GM13977 (cell line): Measurements from ENCODE around the gene ZDHHC14.

Experiments used
- DNase-seq: peaks from one replicate; pipeline ENCODE4 v3.0.0; 2012; ENCODE audit warnings: low spot score
- CTCF ChIP-seq: IDR thresholded peaks from 2 replicates; pipeline ENCODE4 v1.5.1; 2012; ENCODE audit warnings: mild to moderate bottlenecking, control low read depth; ENCODE audit not compliant: insufficient read depth; ENCODE audit errors: extremely low read depth, missing control alignments
- in situ Hi-C: fragments of 300-500 bp; cut with MboI; formaldehyde crosslinking; loops from one replicate; pipeline ENCODE4 v1.12.0; 2022; ENCODE audit warnings: low sequenced_read_pairs, low pct_unique_long_range_greater_than_20kb, mixed read lengths, inconsistent platforms; ENCODE audit not compliant: unreplicated experiment

ZDHHC14 gene

GRCh38 chr6:157609556-157609955 is 228.6 kb downstream of the ZDHHC14 start:
- DNase-seq: no peak
- in situ Hi-C loops: no loop called here
- TF ChIP-seq CTCF: no peak

GRCh38 chr6:157610451-157610999 is 229.5 kb downstream of the ZDHHC14 start:
- no peak for DNase-seq
- no peak for TF ChIP-seq CTCF
- in situ Hi-C loops: no loop called here

DNA sequence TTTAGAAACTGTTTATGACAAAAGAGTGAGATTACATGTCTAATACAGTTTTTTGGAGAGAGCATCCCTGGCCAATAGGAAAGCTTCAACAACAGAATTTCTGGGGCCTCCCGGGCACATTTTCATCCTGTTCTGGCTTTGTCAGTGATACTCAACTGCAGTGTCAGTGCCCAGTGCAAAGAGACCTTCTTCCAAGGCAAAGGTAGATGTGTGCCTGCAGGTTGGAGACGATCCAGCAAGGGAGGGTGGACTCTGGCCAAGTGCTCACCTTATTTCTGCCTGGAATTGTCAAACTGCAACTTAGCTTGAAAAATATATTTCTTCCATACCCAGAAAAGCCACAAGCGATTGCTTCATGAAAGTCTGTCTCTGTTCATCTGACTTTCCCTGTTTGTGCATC is 230.4 kb downstream of the ZDHHC14 start:
- DNase-seq: no peak
- no peak for TF ChIP-seq CTCF
- in situ Hi-C loops: no loop called here

- in situ Hi-C loops: no loop called here
- DNase-seq: no peak
- TF ChIP-seq CTCF: no peak
These were observed 232.1 kb downstream of the ZDHHC14 start for GRCh38 chr6:157613011-157613522.

DNA sequence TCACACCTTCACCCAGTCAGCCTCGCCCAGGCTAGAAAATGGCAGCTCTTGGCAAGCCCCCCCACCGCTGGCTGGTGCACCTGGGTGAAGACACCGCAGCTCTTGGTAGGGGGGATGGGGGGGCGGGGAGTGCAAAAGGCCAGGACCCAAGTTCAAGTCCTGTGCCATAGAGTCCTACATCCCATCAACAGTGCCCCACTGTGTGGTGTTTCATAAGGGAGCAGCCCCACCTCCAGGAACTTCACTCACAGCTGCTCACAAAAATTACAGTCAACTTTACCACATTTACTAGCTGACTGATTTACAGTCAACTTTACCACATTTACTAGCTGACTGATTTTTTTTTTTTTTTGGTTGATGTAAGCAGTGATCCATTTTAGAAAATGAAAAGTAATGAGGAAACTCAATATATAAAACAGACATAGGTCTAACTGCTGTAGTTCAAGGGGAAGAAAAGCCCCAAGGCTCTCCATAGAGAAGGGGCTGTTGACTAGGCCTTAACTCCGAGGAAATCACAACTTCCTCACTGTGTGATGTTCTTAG is 233.1 kb downstream of the ZDHHC14 start:
- DNase-seq: no peak
- peak; percentile 29 for TF ChIP-seq CTCF
- in situ Hi-C loops: no loop called here

- in situ Hi-C loops: no loop called here
- no peak for DNase-seq
- TF ChIP-seq CTCF: peak; percentile 11
These were observed 234.4 kb downstream of the ZDHHC14 start for GRCh38 chr6:157615420-157615769.
